Astrocyte (in vitro differentiated cells and primary cell): Measurements from ENCODE around the gene LYRM2. TPM values are rescaled to one million over a fixed set of nuclear protein-coding genes. Genes with fewer than 3 reads are reported as not detected.

Source experiments
- DNase-seq: peaks from one replicate; pipeline ENCODE4 v3.0.0-alpha.2; 2010; ENCODE audit warnings: low read depth
- FAIRE-seq: peaks from 2 replicates; lab custom pipeline; 2011; peaks lifted over from hg19 to GRCh38; lab: Jason Lieb, UNC
- H2AFZ ChIP-seq: 2 replicates; pipeline ENCODE4 v1.6.0; 2012; ENCODE audit warnings: low read depth, low read length, inconsistent platforms
- H3K27ac ChIP-seq: 2 replicates; pipeline ENCODE4 v1.5.1; 2011; ENCODE audit warnings: low read depth, low read length, inconsistent platforms
- H3K27me3 ChIP-seq: 2 replicates; pipeline ENCODE4 v1.6.0; 2011; ENCODE audit warnings: low read length, inconsistent platforms; ENCODE audit not compliant: insufficient read depth
- H3K36me3 ChIP-seq: 2 replicates; pipeline ENCODE4 v1.5.1; 2011; ENCODE audit warnings: low read length, inconsistent platforms; ENCODE audit not compliant: insufficient read depth
- H3K4me1 ChIP-seq: 2 replicates; pipeline ENCODE4 v1.5.1; 2011; ENCODE audit warnings: low read length, inconsistent platforms; ENCODE audit not compliant: insufficient read depth
- H3K4me2 ChIP-seq: 2 replicates; pipeline ENCODE4 v1.6.0; 2012; ENCODE audit warnings: low read length, inconsistent platforms
- H3K4me3 ChIP-seq: 2 replicates; pipeline ENCODE4 v1.5.1; 2011; ENCODE audit warnings: low read depth, mild to moderate bottlenecking, low read length, inconsistent platforms; ENCODE audit not compliant: insufficient read depth
- H3K79me2 ChIP-seq: 2 replicates; pipeline ENCODE4 v1.6.0; 2012; ENCODE audit warnings: mild to moderate bottlenecking, low read length, inconsistent platforms; ENCODE audit not compliant: insufficient read depth
- H3K9ac ChIP-seq: 2 replicates; pipeline ENCODE4 v1.6.0; 2012; ENCODE audit warnings: mild to moderate bottlenecking, low read length, inconsistent platforms
- H3K9me3 ChIP-seq: 2 replicates; pipeline ENCODE4 v1.5.1; 2012; ENCODE audit warnings: low read depth, mild to moderate bottlenecking, low read length, inconsistent platforms; ENCODE audit not compliant: insufficient read depth
- H4K20me1 ChIP-seq: 2 replicates; pipeline ENCODE4 v1.6.0; 2012; ENCODE audit warnings: low read length, inconsistent platforms; ENCODE audit not compliant: insufficient read depth
- H3K27ac Mint-ChIP-seq: one replicate; pipeline ENCODE4 v1.8.0; 2021; ENCODE audit warnings: mild to moderate bottlenecking, mixed read lengths; ENCODE audit not compliant: unreplicated experiment
- H3K27me3 Mint-ChIP-seq: one replicate; pipeline ENCODE4 v1.8.0; 2021; ENCODE audit warnings: low read depth, mixed read lengths; ENCODE audit not compliant: unreplicated experiment
- H3K36me3 Mint-ChIP-seq: one replicate; pipeline ENCODE4 v1.8.0; 2021; ENCODE audit warnings: low read depth, mixed read lengths; ENCODE audit not compliant: unreplicated experiment
- H3K4me1 Mint-ChIP-seq: one replicate; pipeline ENCODE4 v1.8.0; 2021; ENCODE audit warnings: low read depth, mixed read lengths; ENCODE audit not compliant: unreplicated experiment
- H3K4me3 Mint-ChIP-seq: one replicate; pipeline ENCODE4 v1.8.0; 2021; ENCODE audit warnings: mild to moderate bottlenecking, moderate library complexity, mixed read lengths; ENCODE audit not compliant: unreplicated experiment
- H3K9me3 Mint-ChIP-seq: one replicate; pipeline ENCODE4 v1.8.0; 2021; ENCODE audit warnings: mild to moderate bottlenecking, mixed read lengths; ENCODE audit not compliant: unreplicated experiment
- CTCF ChIP-seq: IDR thresholded peaks from 2 replicates; pipeline ENCODE4 v1.5.1; 2011; ENCODE audit warnings: low read depth, mild to moderate bottlenecking, inconsistent platforms, low read length, moderate library complexity; ENCODE audit not compliant: insufficient read depth
- EZH2 ChIP-seq: IDR thresholded peaks from 2 replicates; pipeline ENCODE4 v1.6.1; 2012; ENCODE audit warnings: mild to moderate bottlenecking, low read length, inconsistent platforms; ENCODE audit not compliant: insufficient read depth
- total RNA-seq: library from RNA; stranded (reverse); gene quantifications from 2 replicates; pipeline ENCODE4 v1.2.1, GENCODE V29; 2021

LYRM2 gene
- total RNA-seq, 1 donor from 2014 or later, result 39.2 TPM

- Histone ChIP-seq H3K4me1 (peaks cover 10% of the 10 kb centered on the region), H3K27me3 (peaks cover 29% of the 10 kb centered on the region), H3K4me3 (no peak overlapping the region), H3K9me3 (no peaks in the 10 kb centered on the region), H4K20me1 (peaks cover 6% of the 10 kb centered on the region), H3K79me2 (no peaks in the 10 kb centered on the region), H3K27ac (no peak overlapping the region), H2AFZ (no peak overlapping the region), H3K4me2 (peak overlapping the region; percentile 34), H3K36me3 (no peaks in the 10 kb centered on the region), H3K9ac (no peak overlapping the region)
- TF ChIP-seq CTCF (no peak), EZH2 (no peak)
- no peak for FAIRE-seq
- peak; percentile 52 for DNase-seq
- Mint-ChIP-seq H3K9me3 (no peaks in the 10 kb centered on the region), H3K36me3 (peaks cover 2% of the 10 kb centered on the region), H3K27ac (peak overlapping the region; percentile 72), H3K4me1 (peaks cover 55% of the 10 kb centered on the region), H3K27me3 (no peaks in the 10 kb centered on the region), H3K4me3 (peak overlapping the region; percentile 43)
Observed at GRCh38 chr6:89564752-89565427, 73.7 kb downstream of the LYRM2 start.

- peaks cover 2% of the 10 kb centered on the region for H3K36me3 Mint-ChIP-seq
- Histone ChIP-seq H3K27me3 (peaks cover 29% of the 10 kb centered on the region), H3K9ac (no peak overlapping the region), H2AFZ (no peak overlapping the region), H3K27ac (no peak overlapping the region), H3K36me3 (no peaks in the 10 kb centered on the region), H3K79me2 (no peaks in the 10 kb centered on the region), H3K4me3 (no peak overlapping the region), H3K9me3 (no peaks in the 10 kb centered on the region), H3K4me1 (peaks cover 10% of the 10 kb centered on the region), H4K20me1 (peaks cover 6% of the 10 kb centered on the region), H3K4me2 (no peak overlapping the region)
- no peaks in the 10 kb centered on the region for H3K9me3 Mint-ChIP-seq
- DNase-seq (no peak), FAIRE-seq (no peak)
- H3K27ac Mint-ChIP-seq, result no peak overlapping the region
- H3K4me3 Mint-ChIP-seq, result peak overlapping the region; percentile 66
- H3K27me3 Mint-ChIP-seq, result no peaks in the 10 kb centered on the region
- H3K4me1 Mint-ChIP-seq, result peaks cover 55% of the 10 kb centered on the region
- TF ChIP-seq EZH2 (no peak), CTCF (no peak)
Observed at GRCh38 chr6:89563866-89564265, 74.7 kb downstream of the LYRM2 start.
